ENCODE data around the gene KIAA0753. TPM values are rescaled to one million over a fixed set of nuclear protein-coding genes. Genes with fewer than 3 reads are reported as not detected.

The KIAA0753 gene
- total and polyA plus RNA-seq, 2 of the 13 experiments (the other 11 are each of a cell fraction or from before 2014, with no cell fraction given): 5.2 to 9.1 TPM

DNA sequence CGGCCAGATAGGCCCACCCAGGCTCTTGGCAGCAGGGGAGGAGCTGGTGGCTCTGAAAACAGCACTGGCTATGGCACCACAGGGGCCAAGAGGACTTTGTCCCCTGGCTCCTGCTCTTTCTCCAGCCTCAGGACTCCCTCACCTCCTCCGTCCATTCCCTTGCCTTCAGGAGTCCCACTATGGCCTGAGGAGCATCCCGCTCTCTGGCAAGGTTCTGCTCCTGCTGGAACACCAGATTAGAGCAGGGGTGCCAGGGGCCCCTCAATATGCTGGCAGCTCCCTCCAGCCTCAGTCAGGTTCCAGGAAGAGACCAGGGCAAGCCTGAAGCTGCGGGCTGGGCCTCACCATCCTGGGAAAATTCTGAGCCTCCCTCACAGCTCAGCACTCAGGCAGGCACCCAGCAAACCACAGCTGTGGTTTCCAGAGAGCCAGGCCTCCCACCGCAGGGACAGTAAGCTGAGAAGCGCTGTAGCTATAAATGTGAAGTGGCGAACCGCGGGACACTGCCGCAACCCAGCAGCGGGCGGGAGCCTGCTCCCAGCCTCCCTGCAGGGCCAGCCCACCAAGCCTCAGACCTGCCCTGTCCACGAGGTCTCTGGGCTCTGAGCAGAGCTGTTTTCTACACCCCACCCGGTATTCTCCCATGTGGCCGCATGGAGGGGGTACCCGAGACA lies 36.8 kb upstream of the KIAA0753 start (continued):
- TF ChIP-seq CENPBD1 (CRISPR knock-in tag; IDR thresholded peaks at IDR 0.05; ENCODE audit: borderline replicate concordance, low read depth): no peak
- peak; percentile 55; the same call in 1 of the 2 replicates for TF ChIP-seq ZBTB7B (CRISPR knock-in tag; IDR thresholded peaks at IDR 0.05)
- no peak for TF ChIP-seq ARID2 (CRISPR knock-in tag; IDR thresholded peaks at IDR 0.05; ENCODE audit: borderline replicate concordance)
- no peak for TF ChIP-seq ZFP62 (CRISPR knock-in tag; IDR thresholded peaks at IDR 0.05)
- no peak for TF ChIP-seq SNAI1 (CRISPR knock-in tag; IDR thresholded peaks at IDR 0.05; ENCODE audit: borderline replicate concordance)
- TF ChIP-seq ZNF292 (CRISPR knock-in tag; IDR thresholded peaks at IDR 0.05; ENCODE audit: borderline replicate concordance, low read depth): 0 out of 2 replicates have a peak, but pooled peaks have one; percentile 40
- no peak for TF ChIP-seq NR2F2 (IDR thresholded peaks at IDR 0.05; ENCODE audit: borderline replicate concordance, low read depth)
- TF ChIP-seq, protein P1, sequence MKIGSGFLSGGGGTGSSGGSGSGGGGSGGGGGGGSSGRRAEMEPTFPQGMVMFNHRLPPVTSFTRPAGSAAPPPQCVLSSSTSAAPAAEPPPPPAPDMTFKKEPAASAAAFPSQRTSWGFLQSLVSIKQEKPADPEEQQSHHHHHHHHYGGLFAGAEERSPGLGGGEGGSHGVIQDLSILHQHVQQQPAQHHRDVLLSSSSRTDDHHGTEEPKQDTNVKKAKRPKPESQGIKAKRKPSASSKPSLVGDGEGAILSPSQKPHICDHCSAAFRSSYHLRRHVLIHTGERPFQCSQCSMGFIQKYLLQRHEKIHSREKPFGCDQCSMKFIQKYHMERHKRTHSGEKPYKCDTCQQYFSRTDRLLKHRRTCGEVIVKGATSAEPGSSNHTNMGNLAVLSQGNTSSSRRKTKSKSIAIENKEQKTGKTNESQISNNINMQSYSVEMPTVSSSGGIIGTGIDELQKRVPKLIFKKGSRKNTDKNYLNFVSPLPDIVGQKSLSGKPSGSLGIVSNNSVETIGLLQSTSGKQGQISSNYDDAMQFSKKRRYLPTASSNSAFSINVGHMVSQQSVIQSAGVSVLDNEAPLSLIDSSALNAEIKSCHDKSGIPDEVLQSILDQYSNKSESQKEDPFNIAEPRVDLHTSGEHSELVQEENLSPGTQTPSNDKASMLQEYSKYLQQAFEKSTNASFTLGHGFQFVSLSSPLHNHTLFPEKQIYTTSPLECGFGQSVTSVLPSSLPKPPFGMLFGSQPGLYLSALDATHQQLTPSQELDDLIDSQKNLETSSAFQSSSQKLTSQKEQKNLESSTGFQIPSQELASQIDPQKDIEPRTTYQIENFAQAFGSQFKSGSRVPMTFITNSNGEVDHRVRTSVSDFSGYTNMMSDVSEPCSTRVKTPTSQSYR (CRISPR knock-in tag; IDR thresholded peaks at IDR 0.05; ENCODE audit: borderline replicate concordance): no peak
- no peak for TF ChIP-seq ZNF10 (CRISPR knock-in tag; IDR thresholded peaks at IDR 0.05; ENCODE audit: borderline replicate concordance, low read depth)
- TF ChIP-seq, protein P2, sequence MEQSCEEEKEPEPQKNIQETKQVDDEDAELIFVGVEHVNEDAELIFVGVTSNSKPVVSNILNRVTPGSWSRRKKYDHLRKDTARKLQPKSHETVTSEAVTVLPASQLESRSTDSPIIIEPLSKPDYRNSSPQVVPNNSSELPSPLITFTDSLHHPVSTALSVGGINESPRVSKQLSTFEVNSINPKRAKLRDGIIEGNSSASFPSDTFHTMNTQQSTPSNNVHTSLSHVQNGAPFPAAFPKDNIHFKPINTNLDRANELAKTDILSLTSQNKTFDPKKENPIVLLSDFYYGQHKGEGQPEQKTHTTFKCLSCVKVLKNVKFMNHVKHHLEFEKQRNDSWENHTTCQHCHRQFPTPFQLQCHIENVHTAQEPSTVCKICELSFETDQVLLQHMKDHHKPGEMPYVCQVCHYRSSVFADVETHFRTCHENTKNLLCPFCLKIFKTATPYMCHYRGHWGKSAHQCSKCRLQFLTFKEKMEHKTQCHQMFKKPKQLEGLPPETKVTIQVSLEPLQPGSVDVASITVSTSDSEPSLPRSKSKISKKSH (CRISPR knock-in tag; IDR thresholded peaks at IDR 0.05; ENCODE audit: borderline replicate concordance): no peak
- TF ChIP-seq ZNF431 (CRISPR knock-in tag; IDR thresholded peaks at IDR 0.05; ENCODE audit: borderline replicate concordance, low read depth): no peak
- TF ChIP-seq HOXA5 (CRISPR knock-in tag; IDR thresholded peaks at IDR 0.05): no peak
- no peak for TF ChIP-seq E2F2 (CRISPR knock-in tag; IDR thresholded peaks at IDR 0.05; ENCODE audit: borderline replicate concordance)
- TF ChIP-seq, protein P3, sequence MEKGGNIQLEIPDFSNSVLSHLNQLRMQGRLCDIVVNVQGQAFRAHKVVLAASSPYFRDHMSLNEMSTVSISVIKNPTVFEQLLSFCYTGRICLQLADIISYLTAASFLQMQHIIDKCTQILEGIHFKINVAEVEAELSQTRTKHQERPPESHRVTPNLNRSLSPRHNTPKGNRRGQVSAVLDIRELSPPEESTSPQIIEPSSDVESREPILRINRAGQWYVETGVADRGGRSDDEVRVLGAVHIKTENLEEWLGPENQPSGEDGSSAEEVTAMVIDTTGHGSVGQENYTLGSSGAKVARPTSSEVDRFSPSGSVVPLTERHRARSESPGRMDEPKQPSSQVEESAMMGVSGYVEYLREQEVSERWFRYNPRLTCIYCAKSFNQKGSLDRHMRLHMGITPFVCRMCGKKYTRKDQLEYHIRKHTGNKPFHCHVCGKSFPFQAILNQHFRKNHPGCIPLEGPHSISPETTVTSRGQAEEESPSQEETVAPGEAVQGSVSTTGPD (CRISPR knock-in tag; IDR thresholded peaks at IDR 0.05): 0 out of 2 replicates have a peak, but pooled peaks have one; percentile 58
- peak; percentile 44; the same call in 1 of the 2 replicates for TF ChIP-seq PAXIP1 (CRISPR knock-in tag; conservative IDR thresholded peaks at IDR 0.05)
- TF ChIP-seq ZBTB38 (CRISPR knock-in tag; IDR thresholded peaks at IDR 0.05): peak; percentile 73; the same call in 1 of the 2 replicates
